ENCODE measurements around the gene CYTH2. TPM values are rescaled to one million over a fixed set of nuclear protein-coding genes. Genes with fewer than 3 reads are reported as not detected.

CYTH2 gene
- total RNA-seq, 1 donor from 2014 or later: 36.6 TPM

DNA sequence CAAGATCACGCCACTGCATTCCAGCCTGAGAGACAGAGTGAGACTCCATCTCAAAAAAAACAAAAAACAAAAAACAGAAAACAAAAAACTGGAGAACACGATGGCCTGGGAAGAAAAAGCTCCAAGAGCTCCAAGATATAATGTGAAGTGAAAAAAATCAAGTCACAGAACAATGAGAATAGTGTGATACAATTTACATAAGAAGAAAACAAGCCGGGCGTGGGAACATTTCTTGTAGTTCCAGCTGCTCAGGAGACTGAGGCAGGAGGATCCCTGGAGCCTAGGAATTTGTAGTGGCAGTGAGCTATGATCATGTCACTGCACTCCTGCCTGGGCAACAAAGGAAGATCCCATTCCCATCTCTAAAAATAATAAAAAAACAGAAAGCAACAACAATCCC, 51.0 kb downstream of the CYTH2 start:
- H3K4me3 ChIP-seq (ENCODE audit: low read depth, low read length): no peak overlapping the region
- H3K27me3 ChIP-seq (ENCODE audit: control insufficient read depth, insufficient read depth, low read length): no peaks in the 10 kb centered on the region
- no peaks in the 10 kb centered on the region for H3K36me3 ChIP-seq (ENCODE audit: control insufficient read depth, insufficient read depth, low read length)
- FAIRE-seq (no peak), DNase-seq (ENCODE audit: low read depth) (no peak)
- TF ChIP-seq, protein P1, sequence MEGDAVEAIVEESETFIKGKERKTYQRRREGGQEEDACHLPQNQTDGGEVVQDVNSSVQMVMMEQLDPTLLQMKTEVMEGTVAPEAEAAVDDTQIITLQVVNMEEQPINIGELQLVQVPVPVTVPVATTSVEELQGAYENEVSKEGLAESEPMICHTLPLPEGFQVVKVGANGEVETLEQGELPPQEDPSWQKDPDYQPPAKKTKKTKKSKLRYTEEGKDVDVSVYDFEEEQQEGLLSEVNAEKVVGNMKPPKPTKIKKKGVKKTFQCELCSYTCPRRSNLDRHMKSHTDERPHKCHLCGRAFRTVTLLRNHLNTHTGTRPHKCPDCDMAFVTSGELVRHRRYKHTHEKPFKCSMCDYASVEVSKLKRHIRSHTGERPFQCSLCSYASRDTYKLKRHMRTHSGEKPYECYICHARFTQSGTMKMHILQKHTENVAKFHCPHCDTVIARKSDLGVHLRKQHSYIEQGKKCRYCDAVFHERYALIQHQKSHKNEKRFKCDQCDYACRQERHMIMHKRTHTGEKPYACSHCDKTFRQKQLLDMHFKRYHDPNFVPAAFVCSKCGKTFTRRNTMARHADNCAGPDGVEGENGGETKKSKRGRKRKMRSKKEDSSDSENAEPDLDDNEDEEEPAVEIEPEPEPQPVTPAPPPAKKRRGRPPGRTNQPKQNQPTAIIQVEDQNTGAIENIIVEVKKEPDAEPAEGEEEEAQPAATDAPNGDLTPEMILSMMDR (IDR thresholded peaks at IDR 0.05; ENCODE audit: insufficient read depth, low read length, severe bottlenecking): no peak

DNA sequence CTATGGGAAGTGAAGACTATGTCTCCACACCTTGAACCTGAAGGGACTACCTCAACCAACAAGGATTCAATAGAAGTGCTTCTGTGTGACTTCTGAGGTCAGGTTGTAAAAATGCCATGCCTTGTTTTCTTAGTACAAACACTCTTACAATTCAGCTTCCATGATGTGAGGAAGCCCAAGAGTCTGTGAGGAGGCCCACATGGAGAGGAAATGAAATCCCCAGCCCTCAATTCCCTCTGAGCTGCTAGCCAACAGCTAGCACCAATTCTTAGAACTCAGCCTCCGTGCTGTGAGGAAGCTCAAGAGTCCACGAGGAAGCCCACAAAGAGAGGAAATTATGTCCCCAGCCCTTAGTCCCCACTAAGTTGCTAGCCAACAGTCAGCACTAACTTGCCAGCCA, 55.1 kb downstream of the CYTH2 start:
- Histone ChIP-seq H3K4me3 (ENCODE audit: low read depth, low read length) (no peak overlapping the region), H3K36me3 (ENCODE audit: control insufficient read depth, insufficient read depth, low read length) (no peaks in the 10 kb centered on the region), H3K27me3 (ENCODE audit: control insufficient read depth, insufficient read depth, low read length) (no peaks in the 10 kb centered on the region)
- TF ChIP-seq, protein P1 (IDR thresholded peaks at IDR 0.05; ENCODE audit: insufficient read depth, low read length, severe bottlenecking): no peak
- no peak for DNase-seq (ENCODE audit: low read depth)
- no peak for FAIRE-seq

DNA sequence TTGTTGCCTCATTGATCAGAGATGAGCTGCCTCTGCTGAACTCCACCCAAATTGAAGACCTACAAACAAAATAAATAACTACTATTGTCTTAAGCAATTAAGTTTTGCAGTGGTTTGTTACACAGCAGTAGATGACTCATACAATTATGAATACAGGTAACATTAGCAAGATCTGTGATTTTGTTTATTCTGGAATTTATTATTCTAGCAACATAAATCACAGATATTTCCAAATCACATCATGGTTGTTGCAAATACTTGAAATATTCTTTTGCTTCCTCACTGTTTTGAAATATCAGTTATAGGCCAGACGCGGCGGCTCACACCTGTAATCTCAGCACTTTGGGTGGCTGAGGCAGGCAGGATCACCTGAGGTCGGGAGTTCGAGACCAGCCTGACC, 55.6 kb downstream of the CYTH2 start:
- Histone ChIP-seq H3K27me3 (ENCODE audit: control insufficient read depth, insufficient read depth, low read length) (no peaks in the 10 kb centered on the region), H3K36me3 (ENCODE audit: control insufficient read depth, insufficient read depth, low read length) (no peaks in the 10 kb centered on the region), H3K4me3 (ENCODE audit: low read depth, low read length) (no peak overlapping the region)
- no peak for DNase-seq (ENCODE audit: low read depth)
- TF ChIP-seq, protein P1 (IDR thresholded peaks at IDR 0.05; ENCODE audit: insufficient read depth, low read length, severe bottlenecking): no peak
- no peak for FAIRE-seq

DNA sequence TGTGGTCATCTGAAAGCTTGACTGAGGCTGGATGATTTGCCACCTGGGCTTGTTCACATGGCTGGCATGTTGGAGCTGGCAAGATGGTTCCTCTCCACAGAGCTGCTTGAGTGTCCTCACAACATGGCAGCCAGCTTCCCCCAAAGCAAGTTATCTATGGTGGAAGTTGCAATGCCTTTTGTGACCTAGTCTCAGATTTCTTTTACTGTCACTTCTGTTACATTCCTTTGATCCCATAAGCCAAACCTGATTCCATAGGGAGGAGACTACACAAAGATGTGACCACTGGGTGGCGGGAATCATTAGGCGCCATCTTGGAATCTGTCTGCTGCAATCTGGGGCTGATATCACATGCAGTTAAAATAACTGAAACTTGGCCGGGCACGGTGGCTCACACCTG, 60.0 kb downstream of the CYTH2 start:
- Histone ChIP-seq H3K36me3 (ENCODE audit: control insufficient read depth, insufficient read depth, low read length) (no peaks in the 10 kb centered on the region), H3K27me3 (ENCODE audit: control insufficient read depth, insufficient read depth, low read length) (no peaks in the 10 kb centered on the region), H3K4me3 (ENCODE audit: low read depth, low read length) (no peak overlapping the region)
- no peak for FAIRE-seq
- TF ChIP-seq, protein P1 (IDR thresholded peaks at IDR 0.05; ENCODE audit: insufficient read depth, low read length, severe bottlenecking): no peak
- DNase-seq (ENCODE audit: low read depth): no peak

DNA sequence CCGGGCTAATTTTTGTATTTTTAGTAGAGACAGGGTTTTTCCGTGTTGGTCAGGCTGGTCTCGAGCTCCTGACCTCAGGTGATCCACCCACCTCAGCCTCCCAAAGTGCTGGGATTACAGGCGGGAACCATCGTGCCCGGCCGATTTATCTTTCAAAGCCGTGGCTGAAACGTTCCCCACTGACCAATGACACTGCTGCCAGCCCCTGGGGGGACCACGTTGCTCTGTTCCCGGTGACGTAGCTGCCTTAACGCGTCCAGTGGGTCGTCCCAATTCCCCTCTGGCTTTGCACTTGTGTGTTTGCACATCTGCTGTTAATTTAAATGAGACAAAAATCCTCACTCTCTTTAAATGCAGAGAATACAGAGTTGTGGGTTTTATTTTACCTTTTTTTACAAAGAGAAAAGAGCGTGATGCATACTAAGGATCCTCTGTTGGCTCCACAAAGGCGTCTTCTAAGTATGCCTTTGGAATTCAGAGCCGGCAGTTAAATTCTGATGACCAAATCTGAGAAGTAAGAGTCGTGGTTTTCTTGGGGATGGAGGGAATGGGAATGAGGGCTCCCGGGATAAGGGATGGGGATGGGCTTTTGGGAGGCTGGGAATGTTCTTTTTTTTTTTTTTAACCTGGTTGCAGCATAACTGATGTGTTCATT, 61.0 kb downstream of the CYTH2 start:
- H3K36me3 ChIP-seq (ENCODE audit: control insufficient read depth, insufficient read depth, low read length): no peaks in the 10 kb centered on the region
- no peak for FAIRE-seq
- H3K4me3 ChIP-seq (ENCODE audit: low read depth, low read length): no peak overlapping the region
- TF ChIP-seq, protein P1 (IDR thresholded peaks at IDR 0.05; ENCODE audit: insufficient read depth, low read length, severe bottlenecking): no peak
- no peaks in the 10 kb centered on the region for H3K27me3 ChIP-seq (ENCODE audit: control insufficient read depth, insufficient read depth, low read length)
- no peak for DNase-seq (ENCODE audit: low read depth)

DNA sequence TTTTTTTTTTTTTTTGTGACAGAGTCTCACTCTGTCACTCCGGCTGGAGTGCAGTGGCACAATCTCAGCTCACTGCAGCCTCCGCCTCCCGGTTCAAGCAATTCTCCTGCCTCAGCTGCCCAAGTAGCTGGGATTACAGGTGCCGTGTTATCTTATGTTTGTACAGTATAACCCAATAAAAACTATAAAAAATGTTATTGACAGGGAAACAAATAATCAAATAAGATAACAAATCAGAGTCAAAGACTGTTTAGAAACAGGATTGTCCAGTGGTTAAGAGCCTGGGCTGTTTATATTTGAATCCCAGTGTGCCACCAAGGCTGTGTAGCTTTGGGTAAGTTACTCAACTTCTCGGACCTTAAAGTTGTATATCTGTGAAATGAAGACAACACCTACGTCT, 61.6 kb downstream of the CYTH2 start:
- H3K4me3 ChIP-seq (ENCODE audit: low read depth, low read length): no peak overlapping the region
- no peaks in the 10 kb centered on the region for H3K36me3 ChIP-seq (ENCODE audit: control insufficient read depth, insufficient read depth, low read length)
- no peak for DNase-seq (ENCODE audit: low read depth)
- TF ChIP-seq, protein P1 (IDR thresholded peaks at IDR 0.05; ENCODE audit: insufficient read depth, low read length, severe bottlenecking): no peak
- FAIRE-seq: no peak
- no peaks in the 10 kb centered on the region for H3K27me3 ChIP-seq (ENCODE audit: control insufficient read depth, insufficient read depth, low read length)

Measured in bronchial epithelial cell (primary cell).